AG09319 (cell line): ENCODE measurements around the gene CCDC77.
"Not testable (repeated sequence)": the region's sequence is repeated elsewhere in the genome, so short reads cannot be mapped to it uniquely, and the experiment has no call there.

Source experiments
- DNase-seq: peaks from one replicate; pipeline ENCODE4 v3.0.0-alpha.2; 2010; ENCODE audit warnings: low read depth; ENCODE audit errors: extremely low read depth
- CTCF ChIP-seq: IDR thresholded peaks from 2 replicates; pipeline ENCODE4 v1.5.1; 2011; ENCODE audit warnings: low read depth, mild to moderate bottlenecking, inconsistent platforms, low read length, moderate library complexity

The CCDC77 gene

GRCh38 chr12:401235-402028 is at the start of gene CCDC77:
CCDC77 (plus strand) TSS chr12:401644; CDS start chr12:409384, 7,740 bp downstream.
- DNase-seq, result peak; percentile 67

GRCh38 chr12:356276-356988 is 45.0 kb upstream of the CCDC77 start:
- DNase-seq, result peak; percentile 16
- no peak for TF ChIP-seq CTCF

More at GRCh38 chr12:401235-402028, at the start of gene CCDC77:
- peak; percentile 28 for TF ChIP-seq CTCF

- no peak for DNase-seq
- no peak for TF ChIP-seq CTCF
These were observed 42.4 kb upstream of the CCDC77 start for GRCh38 chr12:359091-359490.

- DNase-seq, result no peak
- no peak for TF ChIP-seq CTCF
These were observed 34.6 kb upstream of the CCDC77 start for GRCh38 chr12:366820-367219.

- no peak for TF ChIP-seq CTCF
- DNase-seq, result no peak
These were observed 33.5 kb upstream of the CCDC77 start for GRCh38 chr12:367972-368371.

- DNase-seq, result not testable (repeated sequence)
These were observed 30.5 kb upstream of the CCDC77 start for GRCh38 chr12:370739-371485.

GRCh38 chr12:386651-387050 is 14.8 kb upstream of the CCDC77 start:
- no peak for DNase-seq
- no peak for TF ChIP-seq CTCF
